GM18511 (cell line): ENCODE results near the gene NR6A1.

ENCODE experiments used
- ATAC-seq: cut with Tn5 transposase; IDR thresholded peaks from one replicate; pipeline ENCODE4 v1.9.1; 2021; ENCODE audit warnings: mild to moderate bottlenecking, moderate library complexity; ENCODE audit not compliant: unreplicated experiment

NR6A1 gene

GRCh38 chr9:124479947-124480620, 291.0 kb downstream of the NR6A1 start:
- ATAC-seq, result no peak

- no peak for ATAC-seq
These were observed 291.7 kb downstream of the NR6A1 start for GRCh38 chr9:124479371-124479770.

GRCh38 chr9:124478354-124478753, 292.8 kb downstream of the NR6A1 start:
- no peak for ATAC-seq

- ATAC-seq, result no peak
These were observed 293.3 kb downstream of the NR6A1 start for GRCh38 chr9:124477648-124478285.

GRCh38 chr9:124477211-124477647, 293.9 kb downstream of the NR6A1 start:
- no peak for ATAC-seq

GRCh38 chr9:124475868-124476690, 295.0 kb downstream of the NR6A1 start:
- no peak for ATAC-seq

GRCh38 chr9:124475158-124475867, 295.8 kb downstream of the NR6A1 start:
- ATAC-seq, result no peak

- ATAC-seq, result no peak
These were observed 297.0 kb downstream of the NR6A1 start for GRCh38 chr9:124474151-124474550.

GRCh38 chr9:124473310-124473709, 297.8 kb downstream of the NR6A1 start:
- ATAC-seq, result no peak

GRCh38 chr9:124472770-124473169, 298.3 kb downstream of the NR6A1 start:
- ATAC-seq, result no peak

- no peak for ATAC-seq
These were observed 299.4 kb downstream of the NR6A1 start for GRCh38 chr9:124471761-124472160.

- ATAC-seq, result no peak
These were observed 300.4 kb downstream of the NR6A1 start for GRCh38 chr9:124470726-124471125.

- no peak for ATAC-seq
These were observed 300.8 kb downstream of the NR6A1 start for GRCh38 chr9:124470306-124470705.

GRCh38 chr9:124469011-124469832, 301.9 kb downstream of the NR6A1 start:
- ATAC-seq, result no peak

- ATAC-seq, result no peak
These were observed 302.9 kb downstream of the NR6A1 start for GRCh38 chr9:124468061-124468740.

- ATAC-seq, result no peak
These were observed 303.6 kb downstream of the NR6A1 start for GRCh38 chr9:124467410-124468060.
